Fibroblast of mammary gland (primary cell): Measurements from ENCODE around the gene DCTN5.

Experiments used
- DNase-seq: peaks from one replicate; pipeline ENCODE4 v3.0.0-alpha.2; 2010; ENCODE audit warnings: low read depth
- H3K4me3 ChIP-seq: 2 replicates; pipeline ENCODE4 v1.5.1; 2011; ENCODE audit warnings: low read depth, mild to moderate bottlenecking, low read length, moderate library complexity; ENCODE audit not compliant: control insufficient read depth
- TF ChIP-seq, protein P1 (sequence below): conservative IDR thresholded peaks from 2 replicates; pipeline ENCODE4 v1.5.1; 2011; ENCODE audit warnings: low read depth, low read length, inconsistent platforms; ENCODE audit not compliant: control insufficient read depth, insufficient read depth

Gene DCTN5

DNA sequence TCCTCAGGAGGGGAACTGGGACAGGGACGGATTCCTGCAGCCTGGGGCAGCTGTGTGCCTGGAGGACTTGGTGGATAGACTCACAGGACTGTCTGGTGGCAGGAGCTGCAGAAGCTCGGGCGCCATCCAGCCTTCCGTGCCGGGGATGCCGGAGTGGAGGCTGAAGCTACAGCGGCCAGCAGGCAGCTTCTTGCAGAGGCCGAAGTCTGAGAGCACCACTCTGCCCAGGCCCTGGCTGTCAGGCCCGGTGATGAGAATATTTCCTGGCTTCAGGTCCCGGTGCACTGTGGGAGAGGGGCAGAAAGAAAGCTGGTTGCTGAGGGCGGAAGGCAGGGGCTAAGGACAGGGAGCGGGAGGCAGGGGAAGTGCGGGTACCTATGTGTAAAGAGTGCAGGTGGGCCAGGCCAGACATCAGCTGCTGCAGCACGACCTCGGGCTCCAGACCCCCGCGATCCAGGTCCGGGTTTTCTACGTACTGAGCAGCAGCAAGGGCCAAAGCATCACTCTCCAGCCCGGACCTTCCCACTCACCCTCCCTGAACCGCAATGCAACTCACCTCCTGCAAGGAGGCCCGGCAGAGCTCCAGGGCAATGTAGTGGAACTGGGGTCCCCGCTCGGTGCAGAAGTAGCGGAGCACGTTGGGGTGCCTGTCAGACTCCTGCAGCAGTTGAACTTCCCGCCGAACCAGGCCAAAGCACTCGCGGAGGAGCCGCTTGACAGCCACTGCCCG lies 53.5 kb downstream of the DCTN5 start:
- DNase-seq, result peak; percentile 33
- TF ChIP-seq, protein P1, sequence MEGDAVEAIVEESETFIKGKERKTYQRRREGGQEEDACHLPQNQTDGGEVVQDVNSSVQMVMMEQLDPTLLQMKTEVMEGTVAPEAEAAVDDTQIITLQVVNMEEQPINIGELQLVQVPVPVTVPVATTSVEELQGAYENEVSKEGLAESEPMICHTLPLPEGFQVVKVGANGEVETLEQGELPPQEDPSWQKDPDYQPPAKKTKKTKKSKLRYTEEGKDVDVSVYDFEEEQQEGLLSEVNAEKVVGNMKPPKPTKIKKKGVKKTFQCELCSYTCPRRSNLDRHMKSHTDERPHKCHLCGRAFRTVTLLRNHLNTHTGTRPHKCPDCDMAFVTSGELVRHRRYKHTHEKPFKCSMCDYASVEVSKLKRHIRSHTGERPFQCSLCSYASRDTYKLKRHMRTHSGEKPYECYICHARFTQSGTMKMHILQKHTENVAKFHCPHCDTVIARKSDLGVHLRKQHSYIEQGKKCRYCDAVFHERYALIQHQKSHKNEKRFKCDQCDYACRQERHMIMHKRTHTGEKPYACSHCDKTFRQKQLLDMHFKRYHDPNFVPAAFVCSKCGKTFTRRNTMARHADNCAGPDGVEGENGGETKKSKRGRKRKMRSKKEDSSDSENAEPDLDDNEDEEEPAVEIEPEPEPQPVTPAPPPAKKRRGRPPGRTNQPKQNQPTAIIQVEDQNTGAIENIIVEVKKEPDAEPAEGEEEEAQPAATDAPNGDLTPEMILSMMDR, result no peak
- peak overlapping the region; percentile 10 for H3K4me3 ChIP-seq

DNA sequence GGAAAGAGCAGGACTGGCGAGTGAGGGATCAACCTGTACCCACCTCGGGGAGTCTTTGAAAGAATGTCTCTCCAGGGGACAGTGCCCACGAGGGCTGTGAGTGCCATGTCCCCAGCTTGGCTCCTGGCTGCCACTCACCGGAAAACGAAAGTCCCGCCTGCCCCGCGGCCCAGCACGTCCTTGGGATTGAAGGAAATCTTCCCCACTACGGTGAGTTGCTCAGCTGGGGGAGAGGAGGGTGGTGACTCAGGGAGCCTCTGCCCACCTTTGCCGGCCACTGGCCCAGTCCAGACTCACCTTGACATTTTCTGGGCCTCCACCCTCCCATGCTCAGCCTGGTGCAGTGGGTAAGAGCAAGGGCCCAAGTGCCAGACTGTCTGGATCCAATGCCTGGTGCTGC lies 54.5 kb downstream of the DCTN5 start:
- H3K4me3 ChIP-seq, result no peak overlapping the region
- TF ChIP-seq, protein P1, result no peak

DNA sequence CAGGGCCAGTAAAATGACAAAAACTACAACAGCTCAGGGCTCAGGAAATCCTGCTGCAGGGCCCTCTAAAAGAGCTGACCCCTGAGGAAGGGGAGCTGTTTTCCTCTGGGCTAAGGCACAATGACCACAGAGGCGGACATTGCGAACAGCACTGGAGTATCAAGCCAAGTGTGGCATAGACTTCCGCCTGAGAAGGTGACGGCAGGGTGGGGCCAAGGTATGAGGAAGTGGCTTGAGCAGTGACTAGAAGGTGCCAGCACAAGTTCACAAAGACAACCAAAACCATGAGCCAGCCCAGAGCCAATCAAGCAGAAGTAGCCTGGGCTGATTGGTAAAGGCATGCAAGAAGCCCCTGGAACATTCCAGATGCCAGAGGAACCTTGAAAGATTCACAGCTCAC lies 57.8 kb downstream of the DCTN5 start:
- TF ChIP-seq, protein P1, result no peak
- no peak for DNase-seq
- H3K4me3 ChIP-seq, result no peak overlapping the region

More for the DNA sequence above, 54.5 kb downstream of the DCTN5 start:
- DNase-seq, result no peak

DNA sequence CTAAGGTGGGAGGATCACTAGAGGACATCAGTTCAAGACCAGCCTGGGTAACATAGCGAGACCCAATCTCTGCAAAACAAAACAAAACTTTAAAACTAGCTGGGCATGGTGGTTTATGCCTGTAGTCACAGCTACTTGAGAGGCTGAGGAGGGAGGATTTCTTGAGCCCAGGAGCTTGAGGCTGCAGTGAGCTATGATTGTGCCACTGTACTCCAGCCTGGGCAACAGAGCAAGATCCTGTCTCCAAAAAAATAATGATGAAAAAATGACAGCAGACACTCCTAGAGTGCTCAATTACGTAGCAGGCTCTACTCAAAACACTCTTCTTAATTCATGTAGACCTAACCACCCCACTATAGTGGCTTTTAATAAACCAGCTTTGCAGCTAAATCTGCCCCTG lies 58.8 kb downstream of the DCTN5 start:
- H3K4me3 ChIP-seq, result no peak overlapping the region
- TF ChIP-seq, protein P1, result no peak
- no peak for DNase-seq

DNA sequence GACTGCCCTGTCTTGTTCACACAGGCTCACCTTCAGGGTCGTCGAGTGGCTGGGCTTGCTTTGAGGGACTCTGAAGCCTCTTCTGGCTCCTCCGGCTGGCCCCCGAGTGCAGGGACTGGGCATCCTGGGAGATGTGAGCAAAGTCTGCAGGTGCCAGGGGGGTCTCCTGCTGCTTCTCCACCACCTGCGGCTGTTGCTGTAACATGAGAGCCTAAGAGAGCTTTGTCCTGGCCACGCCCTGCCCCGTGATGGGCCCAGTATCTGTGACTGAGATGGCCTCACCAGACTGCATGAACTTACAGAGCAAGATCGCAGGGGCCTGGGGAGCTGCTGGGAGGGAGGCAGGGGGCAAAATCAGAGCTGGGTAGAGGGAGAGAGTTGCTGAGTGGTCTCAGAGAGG lies 59.2 kb downstream of the DCTN5 start:
- TF ChIP-seq, protein P1, result no peak
- DNase-seq, result no peak
- no peak overlapping the region for H3K4me3 ChIP-seq

DNA sequence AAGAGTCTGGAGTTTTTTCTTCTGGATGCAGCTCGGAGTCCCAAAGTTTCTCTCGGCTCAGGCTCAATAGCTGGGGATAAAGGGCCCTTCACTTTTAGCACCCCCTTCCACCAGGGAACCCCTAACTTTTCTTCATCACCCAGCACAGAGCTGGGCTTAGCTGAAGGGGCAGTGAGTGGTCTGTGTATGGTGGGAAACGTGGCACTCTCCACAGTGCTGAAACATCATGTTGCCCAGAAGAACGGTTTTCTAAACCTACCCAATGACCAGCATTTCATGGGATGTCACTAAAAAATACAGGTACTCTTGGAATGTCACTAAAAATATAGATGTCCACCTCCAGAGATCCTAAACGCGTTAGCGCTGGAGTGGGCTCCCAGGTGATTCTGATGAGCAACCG lies 59.8 kb downstream of the DCTN5 start:
- no peak overlapping the region for H3K4me3 ChIP-seq
- TF ChIP-seq, protein P1, result no peak
- no peak for DNase-seq
